ENCODE measurements around the gene COG2. TPM values are rescaled to one million over a fixed set of nuclear protein-coding genes. Genes with fewer than 3 reads are reported as not detected.
"Not testable (repeated sequence)": the region's sequence is repeated elsewhere in the genome, so short reads cannot be mapped to it uniquely, and the experiment has no call there.

The COG2 gene
- total RNA-seq, 8 experiments from 2014 or later = 18.7 to 39.5 (median 31.4) TPM

DNA sequence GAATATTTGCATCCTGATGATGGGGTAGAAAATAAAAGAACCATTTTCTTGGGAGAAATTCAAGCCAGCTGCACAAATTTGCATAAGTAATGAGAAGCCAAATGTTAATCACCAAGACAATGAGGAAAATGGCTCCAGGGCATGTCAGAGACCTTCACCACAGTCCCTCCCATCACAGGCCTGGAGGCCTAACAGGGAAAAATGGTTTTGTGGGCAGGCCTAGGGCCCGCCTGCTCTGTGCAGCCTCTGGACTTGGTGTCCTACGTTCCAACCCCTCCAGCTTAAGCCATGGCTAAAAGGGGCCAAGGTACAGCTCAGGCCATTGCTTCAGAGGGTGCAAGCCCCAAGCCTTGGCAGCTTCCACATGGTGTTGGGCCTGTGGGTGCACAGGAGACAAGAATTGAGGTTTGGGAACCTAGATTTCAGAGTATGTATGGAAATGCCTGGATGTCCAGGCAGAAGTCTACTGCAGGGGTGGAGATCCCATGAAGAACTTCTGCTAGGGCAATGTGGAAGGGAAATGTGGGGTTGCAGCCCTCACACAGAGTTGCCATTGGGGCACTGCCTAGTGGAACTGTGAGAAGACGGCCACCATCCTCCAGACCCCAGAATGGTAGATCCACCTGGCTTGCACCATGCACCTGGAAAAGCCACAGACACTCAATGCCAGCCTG, 79.7 kb downstream of the COG2 start:
- peak in 2 of 8 experiments; percentile 41 to 70 for ATAC-seq (replicated peaks in 6 of 8)

GRCh38 chr1:230725256-230726012, 83.2 kb downstream of the COG2 start:
- H3K4me1 ChIP-seq (replicated peaks in 1 of 2) = peaks cover 0 to 7% of the 10 kb centered on the region in 2 donors
- no peak overlapping the region for H3K27ac ChIP-seq
- in situ Hi-C loops (cut with MboI; ENCODE audit: low pct_unique_long_range_greater_than_20kb in 2 of 9, low sequenced_read_pairs in 9 of 9, unreplicated experiment in 9 of 9) = no loop called here
- WGBS, 10 experiments = 23 to 100% (median 79%) methylated on average over 2 to 6 of the region's 6 CpGs
- no peak for ATAC-seq (replicated peaks in 6 of 8)
- H3K4me3 ChIP-seq = no peak overlapping the region

More for the DNA sequence above, 79.7 kb downstream of the COG2 start:
- H3K27ac ChIP-seq; H3K4me1 ChIP-seq (replicated peaks in 1 of 2); in situ Hi-C loops (cut with MboI; ENCODE audit: low pct_unique_long_range_greater_than_20kb in 2 of 9, low sequenced_read_pairs in 9 of 9, unreplicated experiment in 9 of 9); H3K4me3 ChIP-seq: not testable (repeated sequence)
- 20 to 100% (median 100%) methylated on average over 1 to 2 of the region's 3 CpGs; no CpG with 5 or more reads in 4 of the 10 experiments for WGBS, 10 experiments

GRCh38 chr1:230728710-230729392, 86.6 kb downstream of the COG2 start:
- Histone ChIP-seq H3K4me3 (no peak overlapping the region), H3K4me1 (replicated peaks in 1 of 2) (peaks cover 0 to 10% of the 10 kb centered on the region in 2 donors), H3K27ac (no peak overlapping the region)
- in situ Hi-C loops (cut with MboI; ENCODE audit: low pct_unique_long_range_greater_than_20kb in 2 of 9, low sequenced_read_pairs in 9 of 9, unreplicated experiment in 9 of 9) = no loop called here
- ATAC-seq (replicated peaks in 6 of 8) = peak in 7 of 8 experiments; percentile 73 to 96 (median 80)
- WGBS, 10 experiments = 5 to 80% (median 37%) methylated on average over 1 to 5 of the region's 6 CpGs; no CpG with 5 or more reads in 2 of the 10 experiments

GRCh38 chr1:230730977-230731376, 88.7 kb downstream of the COG2 start:
- no peak overlapping the region for H3K27ac ChIP-seq
- ATAC-seq (replicated peaks in 6 of 8) = peak in 2 of 8 experiments; percentile 29 to 60
- 5 to 78% (median 58%) methylated on average over 1 to 5 of the region's 5 CpGs; no CpG with 5 or more reads in 1 of the 10 experiments for WGBS, 10 experiments
- in situ Hi-C loops (cut with MboI; ENCODE audit: low pct_unique_long_range_greater_than_20kb in 2 of 9, low sequenced_read_pairs in 9 of 9, unreplicated experiment in 9 of 9) = no loop called here
- peaks cover 0 to 10% of the 10 kb centered on the region in 2 donors for H3K4me1 ChIP-seq (replicated peaks in 1 of 2)
- H3K4me3 ChIP-seq = no peak overlapping the region

DNA sequence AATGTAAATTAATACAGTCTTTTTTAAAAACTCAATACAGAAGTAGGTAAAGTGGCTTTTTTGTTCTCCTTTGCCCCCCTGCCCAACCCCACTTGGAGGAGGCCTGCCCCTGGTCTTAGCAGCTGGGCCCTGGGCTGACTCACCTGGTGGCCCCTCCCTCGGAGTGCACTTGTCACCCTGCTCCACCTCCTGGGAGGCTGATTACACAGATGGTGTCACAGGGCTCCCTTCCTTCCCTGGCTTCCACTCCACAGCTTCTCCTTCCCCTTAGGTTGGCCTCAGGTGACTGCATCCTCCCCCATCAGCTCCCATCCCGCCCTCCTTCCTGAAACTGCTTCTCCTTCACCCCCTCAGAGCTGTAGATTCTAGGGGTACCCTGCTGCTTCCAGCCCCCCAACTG, 93.2 kb downstream of the COG2 start:
- WGBS, 10 experiments = 20 to 90% (median 40%) methylated on average over 1 to 2 of the region's 2 CpGs; no CpG with 5 or more reads in 7 of the 10 experiments
- H3K27ac ChIP-seq = no peak overlapping the region
- in situ Hi-C loops (cut with MboI; ENCODE audit: low pct_unique_long_range_greater_than_20kb in 2 of 9, low sequenced_read_pairs in 9 of 9, unreplicated experiment in 9 of 9) = no loop called here
- ATAC-seq (replicated peaks in 6 of 8) = peak in 6 of 8 experiments; percentile 10 to 49 (median 34)
- peaks cover 0 to 3% of the 10 kb centered on the region in 2 donors for H3K4me1 ChIP-seq (replicated peaks in 1 of 2)
- no peak overlapping the region for H3K4me3 ChIP-seq

DNA sequence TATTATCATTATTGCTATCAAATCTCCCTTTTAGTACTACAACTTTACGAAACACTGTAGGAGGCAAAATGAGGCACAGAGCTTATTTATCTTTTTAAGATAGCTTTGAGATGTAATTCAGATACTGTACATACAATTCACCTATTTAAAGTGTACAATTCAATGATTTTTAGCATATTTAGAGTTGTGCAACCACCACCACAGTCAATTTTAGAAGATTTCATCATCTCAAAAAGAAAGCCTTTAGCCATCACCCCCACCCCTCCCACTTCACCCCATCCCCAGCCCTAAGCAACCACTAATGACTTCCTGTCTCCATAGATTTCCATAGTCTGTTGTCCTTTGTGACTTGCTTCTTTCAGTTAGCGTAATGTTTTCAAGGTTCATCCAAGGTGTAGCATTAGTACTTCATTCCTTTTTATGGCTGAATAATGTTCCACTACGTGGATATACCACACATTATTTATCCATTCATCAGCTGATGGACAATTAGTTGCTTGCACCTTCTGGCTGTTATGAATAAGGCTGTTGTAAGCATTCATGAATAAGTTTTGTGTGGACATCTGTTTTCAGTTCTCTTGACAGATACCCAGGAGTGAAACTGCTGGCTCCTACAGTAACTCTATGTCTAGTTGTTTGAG, 95.5 kb downstream of the COG2 start:
- in situ Hi-C loops (cut with MboI; ENCODE audit: low pct_unique_long_range_greater_than_20kb in 2 of 9, low sequenced_read_pairs in 9 of 9, unreplicated experiment in 9 of 9) = no loop called here
- Histone ChIP-seq H3K4me1 (replicated peaks in 1 of 2) (no peaks in the 10 kb centered on the region), H3K27ac (no peak overlapping the region), H3K4me3 (no peak overlapping the region)
- ATAC-seq (replicated peaks in 6 of 8) = no peak
- 29 to 94% (median 86%) methylated on average over 1 to 3 of the region's 3 CpGs; no CpG with 5 or more reads in 3 of the 10 experiments for WGBS, 10 experiments

GRCh38 chr1:230739564-230740290, 97.4 kb downstream of the COG2 start:
- Histone ChIP-seq H3K27ac (no peak overlapping the region), H3K4me3 (no peak overlapping the region), H3K4me1 (replicated peaks in 1 of 2) (peaks cover 15 to 18% of the 10 kb centered on the region in 2 donors)
- 57 to 94% (median 79%) methylated on average over 2 to 12 of the region's 12 CpGs; no CpG with 5 or more reads in 1 of the 10 experiments for WGBS, 10 experiments
- in situ Hi-C loops (cut with MboI; ENCODE audit: low pct_unique_long_range_greater_than_20kb in 2 of 9, low sequenced_read_pairs in 9 of 9, unreplicated experiment in 9 of 9) = no loop called here
- ATAC-seq (replicated peaks in 6 of 8) = peak in 3 of 8 experiments; percentile 86 to 95 (median 93)

Other genes with a start within 250 kb of the COG2 start
- gene PGBD5, start 216.1 kb upstream of the COG2 start, total RNA-seq = 10 to 100 TPM in 5 of 8 experiments, 1 to 10 TPM in 2, under 1 TPM in 1; 0.66 to 28.8 (median 12.3) TPM
- gene AGT, start 71.6 kb downstream of the COG2 start, total RNA-seq = 100 to 1,000 TPM in 1 of 8 experiments, 10 to 100 TPM in 1, 1 to 10 TPM in 2, under 1 TPM in 4; 0.25 to 520 (median 1.6) TPM
- under 1 TPM in 4 of 8 experiments, not detected in 4; 0.08 to 0.29 (median 0.11) TPM for gene CAPN9, start 104.9 kb downstream of the COG2 start, total RNA-seq
- gene C1orf198, start 226.0 kb downstream of the COG2 start, total RNA-seq = 10 to 100 TPM; 10.5 to 62.8 (median 38.9) TPM

Data from motor neuron (in vitro differentiated cells).